ENCODE results near the gene NMRK1. TPM values are rescaled to one million over a fixed set of nuclear protein-coding genes. Genes with fewer than 3 reads are reported as not detected.
A peak's percentile ranks its signal among the peaks of the same experiment; 100 is the strongest.

The NMRK1 gene
- total RNA-seq = 6.6 and 7.2 TPM in 2 replicates

DNA sequence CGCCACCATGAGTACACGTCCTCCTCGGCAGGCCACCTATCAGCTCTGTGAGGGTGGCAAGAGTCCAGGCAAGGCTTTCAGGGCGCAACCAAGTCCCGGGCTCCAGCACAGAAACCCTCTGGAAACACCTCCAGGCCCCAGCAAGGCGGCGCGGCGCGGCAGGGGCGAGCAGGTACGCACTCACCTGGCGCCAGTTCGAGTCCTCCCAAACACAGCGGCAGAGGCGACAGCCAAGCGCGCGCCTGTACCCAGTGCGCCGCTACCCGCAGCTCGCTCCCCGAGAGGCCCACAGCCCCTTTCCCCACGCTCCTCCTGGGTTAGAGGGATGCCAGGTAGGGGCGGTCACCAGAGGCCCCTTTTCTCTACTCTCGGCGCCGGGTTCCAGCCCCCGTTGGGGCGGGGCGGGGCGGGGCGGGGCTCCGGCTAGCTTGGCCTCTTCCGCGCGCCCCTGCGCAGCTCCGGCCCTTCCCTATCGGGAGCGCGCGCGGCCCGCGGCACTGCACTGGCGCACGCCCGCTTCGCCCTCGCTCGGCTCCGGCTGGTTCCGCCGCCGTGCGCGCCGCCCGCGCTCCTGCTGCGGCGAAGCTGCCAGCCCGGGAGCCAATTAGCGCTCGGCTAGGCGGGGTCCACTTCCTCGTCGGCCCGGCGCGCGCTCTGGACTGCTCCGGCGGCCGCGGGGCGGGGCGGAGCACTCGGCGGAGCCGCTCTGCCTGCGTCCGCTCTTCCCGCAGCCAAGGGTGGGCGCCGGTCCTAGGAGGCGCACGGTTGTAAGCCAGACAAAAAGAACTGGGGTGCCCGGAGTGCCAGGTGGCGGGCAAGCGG lies at the start of gene NMRK1, which contains the start of gene OSTF1:
NMRK1 (minus strand) TSS at position 332 of the 822 bp plus-strand sequence. CDS start 5,040 bp downstream, outside the sequence.
OSTF1 (plus strand) TSS at position 691 of the 822 bp plus-strand sequence. CDS start 179 bp downstream, outside the sequence.
- peak within 1 kb of the TSS; percentile 94 for H3K4me3 Mint-ChIP-seq
- peak within 1 kb of the TSS; percentile 96 for H3K27ac Mint-ChIP-seq
- DNase-seq = peak; percentile 99
- no peaks in the 10 kb centered on the region for H3K27me3 Mint-ChIP-seq
- peaks cover 56% of the 10 kb centered on the region for H3K4me1 Mint-ChIP-seq
- H3K36me3 Mint-ChIP-seq (ENCODE audit: low read depth) = peaks cover 17% of the 10 kb centered on the region
- intact Hi-C loops (cut with micrococcal nuclease) = loop anchor here (1.0 to 10.0 kb wide), 10 partner anchors 17 to 1956 kb away; partner anchors contain the start of genes ANXA1, C9orf40, CARNMT1 and PCSK5
- no peaks in the 10 kb centered on the region for H3K9me3 Mint-ChIP-seq

DNA sequence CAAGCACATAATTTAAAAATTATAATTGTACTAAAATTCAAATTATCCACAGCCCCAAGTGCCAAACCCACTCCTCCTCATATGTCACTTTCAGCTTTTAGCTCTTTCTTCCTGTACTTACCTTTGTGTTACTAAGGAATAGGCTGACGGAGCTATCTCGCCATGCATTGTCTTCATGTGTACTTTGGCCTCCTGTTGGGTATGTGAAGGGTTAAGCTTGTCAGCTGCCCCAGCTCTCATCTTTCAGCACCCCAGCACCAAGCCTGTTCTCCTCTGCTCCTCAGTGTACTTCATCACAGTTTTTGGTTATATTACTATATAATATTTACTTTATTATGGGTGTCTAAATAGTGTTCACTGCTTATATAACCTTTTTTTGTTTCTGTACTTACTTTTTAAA lies 46.5 kb upstream of the NMRK1 start:
- H3K4me3 Mint-ChIP-seq = no peak overlapping the region
- H3K36me3 Mint-ChIP-seq (ENCODE audit: low read depth) = peaks cover 67% of the 10 kb centered on the region
- H3K27ac Mint-ChIP-seq = no peak overlapping the region
- peak; percentile 45 for DNase-seq
- H3K4me1 Mint-ChIP-seq = peaks cover 33% of the 10 kb centered on the region
- no peaks in the 10 kb centered on the region for H3K27me3 Mint-ChIP-seq
- intact Hi-C loops (cut with micrococcal nuclease) = no loop called here
- no peaks in the 10 kb centered on the region for H3K9me3 Mint-ChIP-seq

DNA sequence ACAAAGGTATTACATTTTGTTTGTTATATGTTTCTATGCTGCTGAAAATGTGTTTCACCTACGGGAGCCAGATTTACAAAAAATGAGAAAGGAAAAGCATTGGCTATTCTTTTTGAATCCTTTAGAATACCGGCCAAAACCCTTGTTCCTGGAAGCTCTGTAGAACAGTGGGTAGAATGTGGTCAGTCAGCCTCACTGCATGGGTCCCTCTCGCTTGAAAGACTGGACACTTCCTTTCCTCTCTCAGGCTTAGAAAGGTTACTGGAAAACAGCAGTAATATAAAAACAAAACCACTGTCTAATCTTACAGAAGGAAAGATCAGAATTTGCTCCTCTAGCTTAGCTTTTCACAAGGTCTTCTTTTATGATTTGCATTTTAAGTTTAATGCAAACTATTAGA lies 45.4 kb upstream of the NMRK1 start:
- H3K4me3 Mint-ChIP-seq = no peak overlapping the region

DNA sequence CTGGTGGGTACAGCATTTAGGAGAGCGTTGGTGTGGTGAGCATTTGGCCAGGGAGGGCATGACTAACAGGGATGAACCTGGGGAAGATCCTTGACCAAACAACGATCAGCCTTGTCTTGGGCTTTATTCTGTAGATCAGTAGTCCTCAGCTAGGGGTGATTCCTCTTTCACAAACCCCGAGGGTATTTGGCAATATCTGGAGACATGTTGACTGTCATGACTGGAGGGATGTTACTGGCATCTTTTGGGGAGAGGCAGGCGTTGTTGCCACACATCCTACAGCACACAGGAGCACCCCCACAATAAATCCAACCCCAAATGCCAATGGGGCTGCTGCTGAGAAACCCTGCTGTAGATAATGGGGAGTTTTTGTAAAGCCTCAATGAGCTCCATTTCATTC lies 44.3 kb upstream of the NMRK1 start:
- peaks cover 62% of the 10 kb centered on the region for H3K36me3 Mint-ChIP-seq (ENCODE audit: low read depth)
- no peaks in the 10 kb centered on the region for H3K9me3 Mint-ChIP-seq
- intact Hi-C loops (cut with micrococcal nuclease) = no loop called here
- H3K4me3 Mint-ChIP-seq = no peak overlapping the region
- H3K4me1 Mint-ChIP-seq = peaks cover 30% of the 10 kb centered on the region
- DNase-seq = no peak
- H3K27me3 Mint-ChIP-seq = no peaks in the 10 kb centered on the region
- peak overlapping the region; percentile 58 for H3K27ac Mint-ChIP-seq

More for the DNA sequence above, 45.4 kb upstream of the NMRK1 start:
- H3K27ac Mint-ChIP-seq = no peak overlapping the region
- H3K9me3 Mint-ChIP-seq = no peaks in the 10 kb centered on the region
- H3K27me3 Mint-ChIP-seq = no peaks in the 10 kb centered on the region
- DNase-seq = no peak
- peaks cover 34% of the 10 kb centered on the region for H3K4me1 Mint-ChIP-seq
- intact Hi-C loops (cut with micrococcal nuclease) = no loop called here
- H3K36me3 Mint-ChIP-seq (ENCODE audit: low read depth) = peaks cover 72% of the 10 kb centered on the region

DNA sequence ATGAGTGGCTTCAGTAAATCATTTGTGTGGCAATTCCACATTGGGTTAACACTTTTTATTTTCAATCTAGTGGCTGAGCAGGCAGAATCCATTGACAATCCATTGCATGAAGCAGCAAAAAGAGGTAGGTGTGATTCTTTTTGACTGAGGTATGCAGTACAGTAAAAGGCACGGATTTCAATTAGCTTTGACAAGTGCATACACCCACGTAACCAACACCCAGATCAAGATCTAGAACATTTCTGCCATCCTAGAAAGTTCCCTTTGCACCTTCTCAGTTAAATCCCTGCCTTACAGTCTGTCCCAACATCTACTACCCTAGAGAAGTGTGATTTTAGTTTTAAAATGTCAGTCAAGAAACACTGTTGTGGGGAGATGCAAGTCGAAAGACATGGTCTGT lies 43.7 kb upstream of the NMRK1 start:
- H3K4me1 Mint-ChIP-seq = peaks cover 29% of the 10 kb centered on the region
- no peak for DNase-seq
- no peak overlapping the region for H3K4me3 Mint-ChIP-seq
- H3K36me3 Mint-ChIP-seq (ENCODE audit: low read depth) = peaks cover 57% of the 10 kb centered on the region
- H3K9me3 Mint-ChIP-seq = no peaks in the 10 kb centered on the region
- H3K27me3 Mint-ChIP-seq = no peaks in the 10 kb centered on the region
- intact Hi-C loops (cut with micrococcal nuclease) = no loop called here
- H3K27ac Mint-ChIP-seq = peak overlapping the region; percentile 58

DNA sequence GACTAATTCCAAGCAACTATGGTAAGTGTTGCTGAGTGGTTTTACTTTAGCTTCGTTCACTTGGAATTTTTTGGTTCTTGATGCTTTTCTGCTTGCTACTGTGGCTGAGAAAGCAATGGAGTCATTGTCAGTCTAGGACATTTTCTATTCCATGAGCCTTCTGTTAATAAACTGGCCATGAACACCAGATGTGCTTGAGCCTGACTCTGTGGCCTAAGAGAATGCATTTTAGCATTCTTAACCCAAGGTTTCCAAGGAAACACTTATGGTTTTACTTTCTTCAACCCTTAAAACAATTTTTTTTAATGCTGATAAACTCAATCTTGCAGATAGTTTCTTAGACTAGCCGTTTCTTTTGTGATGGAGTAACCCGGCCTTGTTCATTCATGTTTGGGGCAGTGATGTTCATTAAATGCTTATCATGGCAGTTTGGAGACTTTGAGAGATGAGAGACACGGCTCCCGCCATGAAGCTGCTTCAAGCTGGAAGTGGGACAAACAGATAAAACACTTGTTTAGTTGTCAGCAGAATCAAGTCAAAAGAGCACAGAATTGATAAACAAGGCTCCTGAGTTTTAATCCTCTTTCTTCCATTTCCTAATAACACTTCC lies 42.8 kb upstream of the NMRK1 start:
- Mint-ChIP-seq H3K27ac (peak overlapping the region; percentile 6), H3K27me3 (no peaks in the 10 kb centered on the region), H3K9me3 (no peaks in the 10 kb centered on the region), H3K36me3 (ENCODE audit: low read depth) (peaks cover 50% of the 10 kb centered on the region), H3K4me1 (peaks cover 29% of the 10 kb centered on the region), H3K4me3 (no peak overlapping the region)
- no peak for DNase-seq
- intact Hi-C loops (cut with micrococcal nuclease) = no loop called here

DNA sequence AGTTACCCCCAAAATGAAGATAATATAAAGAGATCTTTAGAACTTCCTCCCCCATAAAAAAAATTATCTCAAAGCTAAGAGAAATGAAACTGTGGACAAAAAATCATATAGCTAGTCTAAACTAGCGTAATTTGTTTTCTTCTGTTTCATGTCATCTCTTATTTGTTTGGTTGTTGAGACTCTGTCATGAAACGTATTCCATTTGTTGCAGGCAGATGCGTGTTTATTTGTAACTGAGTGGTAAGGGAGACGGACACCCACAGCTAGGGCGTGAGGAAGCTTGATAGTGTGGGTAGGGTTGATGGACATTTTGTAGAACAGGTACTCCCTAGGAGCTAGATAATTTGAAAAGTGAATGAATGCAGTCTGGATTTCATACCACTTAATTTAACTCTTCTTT lies 42.2 kb upstream of the NMRK1 start:
- Mint-ChIP-seq H3K27me3 (no peaks in the 10 kb centered on the region), H3K4me1 (peaks cover 29% of the 10 kb centered on the region), H3K36me3 (ENCODE audit: low read depth) (peaks cover 47% of the 10 kb centered on the region), H3K27ac (no peak overlapping the region), H3K9me3 (no peaks in the 10 kb centered on the region), H3K4me3 (no peak overlapping the region)
- no peak for DNase-seq
- intact Hi-C loops (cut with micrococcal nuclease) = no loop called here

- no peak for DNase-seq
- Mint-ChIP-seq H3K27ac (peak overlapping the region; percentile 52), H3K4me3 (no peak overlapping the region), H3K4me1 (peaks cover 35% of the 10 kb centered on the region), H3K9me3 (no peaks in the 10 kb centered on the region), H3K27me3 (no peaks in the 10 kb centered on the region), H3K36me3 (ENCODE audit: low read depth) (peaks cover 47% of the 10 kb centered on the region)
- intact Hi-C loops (cut with micrococcal nuclease) = loop anchor here (2.0 to 5.0 kb wide), 2 partner anchors 20 to 41 kb away; partner anchors contain the start of genes NMRK1 and OSTF1
These were observed 40.6 kb upstream of the NMRK1 start for GRCh38 chr9:75128535-75128934.

DNA sequence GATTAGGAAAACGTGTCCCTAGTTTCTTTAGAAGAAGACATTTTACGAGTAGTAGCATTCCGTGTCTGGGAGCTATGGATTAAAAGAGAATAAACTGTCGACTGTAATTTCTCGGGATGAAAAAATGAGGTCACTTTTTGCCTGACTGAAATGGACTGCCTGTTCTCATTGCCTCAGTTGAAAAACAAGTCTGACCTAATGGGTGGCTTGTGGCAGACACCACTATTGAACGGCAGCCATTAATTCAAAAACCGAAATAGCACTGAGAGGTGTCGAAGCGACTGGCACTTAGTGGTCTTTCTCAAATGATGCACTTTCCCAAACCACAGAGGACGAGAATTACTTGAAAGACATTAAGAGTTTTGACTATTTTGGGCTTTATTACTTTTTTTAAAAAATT lies 35.7 kb upstream of the NMRK1 start:
- Mint-ChIP-seq H3K4me3 (no peak overlapping the region), H3K4me1 (peaks cover 17% of the 10 kb centered on the region), H3K27ac (no peak overlapping the region)

DNA sequence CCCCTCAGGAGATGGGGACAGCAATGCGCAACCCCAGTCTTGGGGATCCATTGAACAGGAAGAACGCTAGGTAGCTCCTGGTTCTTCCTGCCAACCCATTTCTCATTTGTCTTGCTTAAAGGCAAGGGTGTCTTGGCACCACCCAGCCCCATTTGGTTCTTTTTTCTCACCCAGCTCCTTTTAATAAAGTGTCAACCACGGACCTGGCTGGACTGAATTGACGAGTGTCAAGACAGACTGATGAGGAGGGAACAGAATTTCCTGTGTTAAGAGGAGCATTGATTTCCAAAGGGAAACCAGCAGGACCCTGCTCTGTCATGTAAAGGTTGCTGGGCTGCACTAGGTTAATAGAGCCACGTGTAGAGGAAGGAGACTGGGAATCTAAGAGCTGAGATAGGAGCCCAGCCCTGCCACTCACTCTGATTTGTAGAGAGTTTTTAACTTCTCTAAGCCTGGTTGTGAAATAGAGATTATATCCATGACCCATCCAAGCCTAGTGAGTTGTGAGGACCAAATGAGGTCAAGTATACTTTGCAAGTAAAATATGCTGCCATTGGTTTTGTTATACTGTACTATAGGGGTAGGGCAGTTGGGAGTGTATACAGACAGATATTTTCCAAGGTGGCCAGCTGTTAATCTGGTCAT lies 34.1 kb upstream of the NMRK1 start:
- Mint-ChIP-seq H3K9me3 (peaks cover 8% of the 10 kb centered on the region), H3K27me3 (no peaks in the 10 kb centered on the region), H3K4me1 (peaks cover 23% of the 10 kb centered on the region), H3K4me3 (no peak overlapping the region), H3K27ac (no peak overlapping the region), H3K36me3 (ENCODE audit: low read depth) (peaks cover 48% of the 10 kb centered on the region)
- no peak for DNase-seq
- intact Hi-C loops (cut with micrococcal nuclease) = no loop called here

More for the DNA sequence above, 35.7 kb upstream of the NMRK1 start:
- no peak for DNase-seq
- H3K27me3 Mint-ChIP-seq = no peaks in the 10 kb centered on the region
- no peaks in the 10 kb centered on the region for H3K9me3 Mint-ChIP-seq
- intact Hi-C loops (cut with micrococcal nuclease) = no loop called here
- peaks cover 37% of the 10 kb centered on the region for H3K36me3 Mint-ChIP-seq (ENCODE audit: low read depth)

DNA sequence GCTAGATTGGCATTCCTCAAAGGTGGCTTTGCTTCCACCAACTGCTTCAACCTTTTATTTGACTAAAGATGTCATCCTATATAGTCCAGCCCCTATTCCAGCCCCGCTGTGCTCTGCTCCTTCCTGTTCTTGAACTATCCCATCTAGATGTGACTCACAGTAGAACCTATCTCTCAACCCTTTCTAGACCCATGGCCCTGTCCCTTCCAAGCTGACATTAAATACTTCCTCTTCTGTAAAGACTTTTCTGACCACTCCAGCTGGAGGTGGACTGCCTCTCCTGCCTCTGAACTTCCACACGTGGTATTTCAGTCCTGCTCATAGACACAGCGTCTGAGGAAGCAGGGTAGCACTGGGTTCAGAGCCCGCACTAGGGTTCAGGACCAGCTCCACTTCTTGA lies 32.7 kb upstream of the NMRK1 start:
- peaks cover 26% of the 10 kb centered on the region for H3K4me1 Mint-ChIP-seq

DNA sequence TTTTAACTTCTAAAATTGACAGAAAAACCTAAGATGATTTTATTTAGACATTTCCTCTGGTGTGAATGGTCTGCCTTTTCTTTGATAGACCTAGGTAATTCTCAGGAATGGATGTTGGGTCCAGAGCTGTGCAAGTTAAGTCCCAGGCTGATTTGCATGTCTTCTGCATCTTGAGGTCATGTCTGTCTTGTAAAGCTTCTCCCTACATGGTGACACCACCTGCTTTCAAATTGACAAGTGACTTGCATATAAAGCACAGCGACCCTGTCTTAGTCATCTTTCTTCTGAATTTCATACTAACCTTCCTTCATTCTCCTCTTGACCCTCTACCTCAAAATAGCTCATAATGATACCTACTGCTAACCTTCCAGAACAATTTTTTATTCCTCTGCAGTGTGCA lies 29.6 kb upstream of the NMRK1 start:
- peaks cover 27% of the 10 kb centered on the region for H3K4me1 Mint-ChIP-seq
- no peaks in the 10 kb centered on the region for H3K27me3 Mint-ChIP-seq
- peaks cover 43% of the 10 kb centered on the region for H3K36me3 Mint-ChIP-seq (ENCODE audit: low read depth)
- intact Hi-C loops (cut with micrococcal nuclease) = no loop called here
- H3K9me3 Mint-ChIP-seq = peaks cover 8% of the 10 kb centered on the region
- no peak overlapping the region for H3K4me3 Mint-ChIP-seq
- no peak for DNase-seq
- H3K27ac Mint-ChIP-seq = peak overlapping the region; percentile 46

More for the DNA sequence above, 32.7 kb upstream of the NMRK1 start:
- intact Hi-C loops (cut with micrococcal nuclease) = no loop called here
- DNase-seq = no peak
- Mint-ChIP-seq H3K27me3 (no peaks in the 10 kb centered on the region), H3K36me3 (ENCODE audit: low read depth) (peaks cover 49% of the 10 kb centered on the region), H3K4me3 (no peak overlapping the region), H3K9me3 (peaks cover 8% of the 10 kb centered on the region), H3K27ac (peak overlapping the region; percentile 1)

GRCh38 chr9:75116306-75116705 lies 28.4 kb upstream of the NMRK1 start:
- peaks cover 26% of the 10 kb centered on the region for H3K4me1 Mint-ChIP-seq
- intact Hi-C loops (cut with micrococcal nuclease) = no loop called here
- H3K27me3 Mint-ChIP-seq = no peaks in the 10 kb centered on the region
- H3K36me3 Mint-ChIP-seq (ENCODE audit: low read depth) = peaks cover 37% of the 10 kb centered on the region
- peaks cover 8% of the 10 kb centered on the region for H3K9me3 Mint-ChIP-seq
- DNase-seq = no peak
- H3K4me3 Mint-ChIP-seq = no peak overlapping the region
- no peak overlapping the region for H3K27ac Mint-ChIP-seq

DNA sequence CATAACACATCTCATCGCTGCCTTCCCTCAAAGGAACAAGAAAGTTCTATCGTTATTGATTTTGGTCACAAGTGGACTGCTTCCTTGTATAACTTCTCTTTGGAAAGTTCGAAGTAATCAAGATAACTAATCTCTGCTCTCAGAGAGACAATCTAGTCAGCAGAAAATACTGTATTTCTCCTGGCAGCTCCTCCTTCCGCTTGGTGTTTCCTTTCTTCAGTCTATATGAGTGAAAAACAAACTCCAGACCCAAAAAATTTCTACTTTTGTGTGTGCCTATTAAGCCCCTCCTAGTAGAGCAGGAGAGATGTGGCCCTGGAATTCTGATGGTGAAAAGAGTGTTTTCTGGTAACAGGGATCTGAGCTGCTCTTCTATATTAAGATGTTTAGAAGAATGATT lies 24.8 kb upstream of the NMRK1 start:
- DNase-seq = no peak
- Mint-ChIP-seq H3K27ac (no peak overlapping the region), H3K4me3 (no peak overlapping the region), H3K9me3 (peaks cover under 1% of the 10 kb centered on the region), H3K27me3 (no peaks in the 10 kb centered on the region), H3K36me3 (ENCODE audit: low read depth) (peaks cover 14% of the 10 kb centered on the region), H3K4me1 (peaks cover 31% of the 10 kb centered on the region)
- intact Hi-C loops (cut with micrococcal nuclease) = no loop called here
